Left lung (tissue), 10 donors: Measurements from ENCODE around the gene NARF. TPM values are rescaled to one million over a fixed set of nuclear protein-coding genes. Genes with fewer than 3 reads are reported as not detected.

ENCODE experiments used
- ATAC-seq: fragments of 200-7000 bp; cut with Tn5 transposase; one replicate; pipeline ENCODE4 v1.9.1; 2020; ENCODE audit warnings: moderate library complexity
- DNase-seq, 4 donors: peaks; one replicate each; pipeline ENCODE4 v3.0.0-alpha.2; 2013 to 2020
- H3K27ac ChIP-seq, 2 donors: fragments of 200-600 bp; sonication (generic) in 1 of 2; one replicate each; pipeline versions ENCODE4 v1.5.0 to v1.8.0; 2020 to 2021
- H3K27me3 ChIP-seq, 2 donors: fragments of 200-600 bp; sonication (generic) in 1 of 2; one replicate each; pipeline versions ENCODE4 v1.5.0 to v1.8.0; 2020 to 2021
- H3K36me3 ChIP-seq, 2 donors: fragments of 200-600 bp; sonication (generic) in 1 of 2; one replicate each; pipeline versions ENCODE4 v1.5.0 to v1.8.0; 2020 to 2021
- H3K4me1 ChIP-seq, 2 donors: fragments of 200-600 bp; one replicate each; pipeline ENCODE4 v1.8.0; 2021
- H3K4me3 ChIP-seq, 2 donors: fragments of 200-600 bp; sonication (generic) in 1 of 2; one replicate each; pipeline versions ENCODE4 v1.5.0 to v1.8.0; 2020 to 2021; ENCODE audit warnings: mild to moderate bottlenecking in 1 of 2
- H3K9me3 ChIP-seq, 2 donors: fragments of 200-600 bp; sonication (generic) in 1 of 2; one replicate each; pipeline versions ENCODE4 v1.5.0 to v1.8.0; 2020 to 2021
- CTCF ChIP-seq, 2 donors: fragments of 200-600 bp; sonication (generic) in 1 of 2; IDR thresholded peaks; one replicate each; pipeline versions ENCODE4 v1.5.0 to v1.8.0; 2021; ENCODE audit warnings: antibody characterized with exemption in 2 of 2
- intact Hi-C, 2 donors: fragments of 100-400 bp; cut with DNase I; formaldehyde crosslinking; loops; one replicate each; pipeline versions ENCODE4 v1.11.2 to v1.14.2; 2022
- polyA plus RNA-seq, 6 donors: library from polyadenylated mRNA; unstranded; fragments of 120-200 nt; gene quantifications; one replicate each; pipeline ENCODE4 v1.2.1, GENCODE V29; 2013; ENCODE audit not compliant: insufficient read length in 6 of 6
- total RNA-seq, 2 donors: library from RNA; stranded (reverse); fragmentation: NEBNext Ultra II Directional; extraction: Animal tissue kit (Norgen Biotek cat#: 25700); gene quantifications; one replicate each; pipeline ENCODE4 v1.2.1, GENCODE V29; 2021
- donor health status: DM: no; HTN: yes; CAD: no.
- donor health status: DM: no; HTN: no; CAD: no.

NARF gene
- total and polyA plus RNA-seq, 8 donors: 38.9 to 128 (median 112) TPM

- no peaks in the 10 kb centered on the region for H3K9me3 ChIP-seq
- peaks cover 0 to 100% of the 10 kb centered on the region in 2 donors for H3K36me3 ChIP-seq
- no peak for ATAC-seq
- TF ChIP-seq CTCF (IDR thresholded peaks at IDR 0.05): no peak
- peaks cover 0 to 5% of the 10 kb centered on the region in 2 donors for H3K4me1 ChIP-seq
- H3K27me3 ChIP-seq: no peaks in the 10 kb centered on the region
- no peak overlapping the region for H3K4me3 ChIP-seq
- DNase-seq: no peak
- H3K27ac ChIP-seq: no peak overlapping the region
- intact Hi-C loops: no loop called here
These were observed 21.8 kb downstream of the NARF start for GRCh38 chr17:82480318-82480717.

GRCh38 chr17:82483204-82483660, 24.7 kb downstream of the NARF start:
- TF ChIP-seq CTCF (IDR thresholded peaks at IDR 0.05): no peak
- no peak overlapping the region for H3K27ac ChIP-seq
- H3K36me3 ChIP-seq: peaks cover 0 to 100% of the 10 kb centered on the region in 2 donors

GRCh38 chr17:82483836-82484235, 25.3 kb downstream of the NARF start:
- Histone ChIP-seq H3K4me1 (peaks cover 0 to 2% of the 10 kb centered on the region in 2 donors), H3K36me3 (peaks cover 0 to 100% of the 10 kb centered on the region in 2 donors), H3K27me3 (no peaks in the 10 kb centered on the region), H3K27ac (no peak overlapping the region), H3K9me3 (no peaks in the 10 kb centered on the region), H3K4me3 (no peak overlapping the region)
- DNase-seq (no peak), ATAC-seq (no peak)
- intact Hi-C loops: no loop called here
- no peak for TF ChIP-seq CTCF (IDR thresholded peaks at IDR 0.05)

More at GRCh38 chr17:82483204-82483660, 24.7 kb downstream of the NARF start:
- DNase-seq (no peak), ATAC-seq (no peak)
- Histone ChIP-seq H3K27me3 (no peaks in the 10 kb centered on the region), H3K4me1 (peaks cover 0 to 5% of the 10 kb centered on the region in 2 donors), H3K9me3 (no peaks in the 10 kb centered on the region), H3K4me3 (no peak overlapping the region)
- intact Hi-C loops: no loop called here

GRCh38 chr17:82486231-82487094, 27.9 kb downstream of the NARF start:
- no peak for TF ChIP-seq CTCF (IDR thresholded peaks at IDR 0.05)
- no peak overlapping the region for H3K27ac ChIP-seq

GRCh38 chr17:82487910-82488309, 29.4 kb downstream of the NARF start:
- intact Hi-C loops: no loop called here
- Histone ChIP-seq H3K36me3 (peaks cover 0 to 69% of the 10 kb centered on the region in 2 donors), H3K9me3 (no peaks in the 10 kb centered on the region), H3K27ac (peak overlapping the region in 1 of 2 donors; percentile 1), H3K4me3 (no peak overlapping the region), H3K27me3 (no peaks in the 10 kb centered on the region), H3K4me1 (no peaks in the 10 kb centered on the region)
- no peak for TF ChIP-seq CTCF (IDR thresholded peaks at IDR 0.05)
- peak in 3 of 4 donors; percentile 58 to 80 (median 76) for DNase-seq
- peak; percentile 93 for ATAC-seq

More at GRCh38 chr17:82486231-82487094, 27.9 kb downstream of the NARF start:
- no peaks in the 10 kb centered on the region for H3K27me3 ChIP-seq
- intact Hi-C loops: no loop called here
- ATAC-seq (no peak), DNase-seq (no peak)
- no peaks in the 10 kb centered on the region for H3K9me3 ChIP-seq
- H3K4me3 ChIP-seq: no peak overlapping the region
- peaks cover 0 to 84% of the 10 kb centered on the region in 2 donors for H3K36me3 ChIP-seq
- H3K4me1 ChIP-seq: no peaks in the 10 kb centered on the region
